ENCODE data around the gene CARNS1. TPM values are rescaled to one million over a fixed set of nuclear protein-coding genes. Genes with fewer than 3 reads are reported as not detected.

CARNS1 gene
- total and polyA plus RNA-seq, 10 of the 15 experiments (the other 5 are each of a cell fraction or from before 2014, with no cell fraction given) = 0.02 to 0.14 (median 0.10) TPM; not detected in 3

- TF ChIP-seq MLLT1 (IDR thresholded peaks at IDR 0.05) (0 out of 2 replicates have a peak, but pooled peaks have one; percentile 33), RELB (IDR thresholded peaks at IDR 0.05; ENCODE audit: low read depth) (0 out of 2 replicates have a peak, but pooled peaks have one; percentile 27), IKZF2 (IDR thresholded peaks at IDR 0.05) (peak; percentile 26 to 33; a peak in 2 of 4 replicates), SMC3 (IDR thresholded peaks at IDR 0.05; ENCODE audit: borderline replicate concordance, low read length) (peak; percentile 14; the same call in 1 of the 2 replicates), POLR2A (IDR thresholded peaks at IDR 0.05; ENCODE audit: low read depth, low read length) (no peak)
Measured at GRCh38 chr11:67381244-67381972, 34.1 kb upstream of the CARNS1 start (continued).
